Stimulated activated CD4-positive, alpha-beta T cell treated with anti-CD3 and anti-CD28 coated beads, Interleukin-2, amount 100 ng/mL, for 48 hours (primary cell): ENCODE data around the gene PTGES3L.
A peak's percentile ranks its signal among the peaks of the same experiment; 100 is the strongest.
"Not testable (repeated sequence)": the region's sequence is repeated elsewhere in the genome, so short reads cannot be mapped to it uniquely, and the experiment has no call there.

Experiments
- DNase-seq, 2 donors: peaks; one replicate each; pipeline ENCODE4 v3.0.0-alpha.2; 2020

PTGES3L gene

GRCh38 chr17:43014020-43014648 is 34.3 kb upstream of the PTGES3L start:
- DNase-seq: no peak

- no peak for DNase-seq
Observed at GRCh38 chr17:43013296-43013695, 33.4 kb upstream of the PTGES3L start.

- DNase-seq: no peak
Observed at GRCh38 chr17:43011728-43012472, 32.0 kb upstream of the PTGES3L start.

- DNase-seq: no peak
Observed at GRCh38 chr17:43010667-43011308, 30.9 kb upstream of the PTGES3L start.

- DNase-seq: peak; percentile 77 to 79
Observed at GRCh38 chr17:43006639-43007551, 27.0 kb upstream of the PTGES3L start, which contains the start of gene IFI35. Gene IFI35 (plus strand): TSS chr17:43006784. CDS start chr17:43006948, 164 bp downstream.

- DNase-seq: no peak
Observed at GRCh38 chr17:43003542-43004172, 23.8 kb upstream of the PTGES3L start.

GRCh38 chr17:43000894-43001293 is 21.0 kb upstream of the PTGES3L start:
- not testable (repeated sequence) for DNase-seq

GRCh38 chr17:42999003-42999525 is 19.2 kb upstream of the PTGES3L start:
- no peak for DNase-seq

- DNase-seq: peak; percentile 89 to 95
Observed at GRCh38 chr17:42997984-42998938, 18.4 kb upstream of the PTGES3L start, which contains the start of gene RPL27. Gene RPL27 (plus strand): TSS chr17:42998419. CDS start chr17:42998751, 332 bp downstream.

- no peak for DNase-seq
Observed at GRCh38 chr17:42997390-42997983, 17.6 kb upstream of the PTGES3L start.

GRCh38 chr17:42993913-42994312 is 14.0 kb upstream of the PTGES3L start:
- DNase-seq: not testable (repeated sequence)

GRCh38 chr17:42992872-42993271 is 13.0 kb upstream of the PTGES3L start:
- DNase-seq: no peak

- DNase-seq: no peak
Observed at GRCh38 chr17:42991471-42991870, 11.6 kb upstream of the PTGES3L start.

- no peak for DNase-seq
Observed at GRCh38 chr17:42989726-42990652, 10.1 kb upstream of the PTGES3L start.

- DNase-seq: no peak
Observed at GRCh38 chr17:42989141-42989540, 9.3 kb upstream of the PTGES3L start.

GRCh38 chr17:42985225-42985624 is 5.3 kb upstream of the PTGES3L start:
- DNase-seq: no peak

- no peak for DNase-seq
Observed at GRCh38 chr17:42982266-42982665, 2.4 kb upstream of the PTGES3L start.

GRCh38 chr17:42980766-42981397 is 1.0 kb upstream of the PTGES3L start:
- peak; percentile 61 for DNase-seq
